ENCODE measurements around the gene PDZD2.

PDZD2 gene

DNA sequence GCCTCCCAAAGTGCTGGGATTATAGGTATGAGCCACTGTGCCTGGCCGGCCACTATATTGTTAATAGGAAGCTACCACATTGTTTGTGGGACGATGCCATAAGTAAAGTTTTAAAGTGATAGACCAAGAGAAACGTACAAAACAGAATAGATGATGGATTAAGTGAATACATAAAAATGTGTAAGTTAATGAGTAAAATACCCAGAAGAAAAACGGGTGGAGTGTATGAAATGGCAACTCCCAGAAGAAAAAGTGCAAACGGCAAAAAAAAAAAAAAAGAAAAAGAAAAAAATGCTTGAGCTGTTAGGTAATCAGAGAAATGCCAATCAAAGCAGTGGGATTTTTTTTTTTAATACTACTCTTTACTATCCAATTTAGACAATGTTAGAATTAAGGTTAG, 246.0 kb downstream of the PDZD2 start:
- H3K79me2 ChIP-seq (ENCODE audit: low read length): no peaks in the 10 kb centered on the region
- no peaks in the 10 kb centered on the region for H3K36me3 ChIP-seq (replicated peaks; ENCODE audit: insufficient read depth, low read length)
- no peak overlapping the region for H3K27ac ChIP-seq (ENCODE audit: low read length)
- no peaks in the 10 kb centered on the region for H3K9me3 ChIP-seq (replicated peaks; ENCODE audit: insufficient read depth, low read length)
- H3K4me2 ChIP-seq (ENCODE audit: low read depth, low read length): no peak overlapping the region
- H3K4me1 ChIP-seq (ENCODE audit: low read length): no peaks in the 10 kb centered on the region
- H3F3A ChIP-seq (ENCODE audit: insufficient read depth, low read length): no peaks in the 10 kb centered on the region
- no peaks in the 10 kb centered on the region for H3K9me2 ChIP-seq (replicated peaks; ENCODE audit: insufficient read depth, low read length)
- H3K27me3 ChIP-seq (replicated peaks; ENCODE audit: insufficient read depth, low read length): no peaks in the 10 kb centered on the region
- no peaks in the 10 kb centered on the region for H4K20me1 ChIP-seq (ENCODE audit: insufficient read depth, low read length)
- no peak for DNase-seq
- TF ChIP-seq EZH2 (optimal IDR thresholded peaks at IDR 0.05; ENCODE audit: low read depth, low read length): no peak
- TF ChIP-seq EZH2phosphoT487 (IDR thresholded peaks at IDR 0.05; ENCODE audit: low read length): no peak
- TF ChIP-seq CTCF (IDR thresholded peaks at IDR 0.05; ENCODE audit: low read length): no peak
- no peak overlapping the region for H3K9ac ChIP-seq (ENCODE audit: low read length)
- no peak overlapping the region for H2AFZ ChIP-seq (ENCODE audit: low read length)
- H3K4me3 ChIP-seq (ENCODE audit: low read length): no peak overlapping the region

GRCh38 chr5:31886206-31886605, 247.3 kb downstream of the PDZD2 start:
- Histone ChIP-seq H3K9me2 (replicated peaks; ENCODE audit: insufficient read depth, low read length) (no peaks in the 10 kb centered on the region), H3K36me3 (replicated peaks; ENCODE audit: insufficient read depth, low read length) (no peaks in the 10 kb centered on the region), H3K4me2 (ENCODE audit: low read depth, low read length) (no peak overlapping the region), H3K9me3 (replicated peaks; ENCODE audit: insufficient read depth, low read length) (no peaks in the 10 kb centered on the region), H3K27ac (ENCODE audit: low read length) (no peak overlapping the region), H3K79me2 (ENCODE audit: low read length) (no peaks in the 10 kb centered on the region), H3K27me3 (replicated peaks; ENCODE audit: insufficient read depth, low read length) (no peaks in the 10 kb centered on the region), H4K20me1 (ENCODE audit: insufficient read depth, low read length) (no peaks in the 10 kb centered on the region), H2AFZ (ENCODE audit: low read length) (no peak overlapping the region), H3K9ac (ENCODE audit: low read length) (no peak overlapping the region), H3K4me1 (ENCODE audit: low read length) (no peaks in the 10 kb centered on the region), H3F3A (ENCODE audit: insufficient read depth, low read length) (no peaks in the 10 kb centered on the region), H3K4me3 (ENCODE audit: low read length) (no peak overlapping the region)
- DNase-seq: no peak
- TF ChIP-seq EZH2 (optimal IDR thresholded peaks at IDR 0.05; ENCODE audit: low read depth, low read length) (no peak), CTCF (IDR thresholded peaks at IDR 0.05; ENCODE audit: low read length) (no peak), EZH2phosphoT487 (IDR thresholded peaks at IDR 0.05; ENCODE audit: low read length) (no peak)

DNA sequence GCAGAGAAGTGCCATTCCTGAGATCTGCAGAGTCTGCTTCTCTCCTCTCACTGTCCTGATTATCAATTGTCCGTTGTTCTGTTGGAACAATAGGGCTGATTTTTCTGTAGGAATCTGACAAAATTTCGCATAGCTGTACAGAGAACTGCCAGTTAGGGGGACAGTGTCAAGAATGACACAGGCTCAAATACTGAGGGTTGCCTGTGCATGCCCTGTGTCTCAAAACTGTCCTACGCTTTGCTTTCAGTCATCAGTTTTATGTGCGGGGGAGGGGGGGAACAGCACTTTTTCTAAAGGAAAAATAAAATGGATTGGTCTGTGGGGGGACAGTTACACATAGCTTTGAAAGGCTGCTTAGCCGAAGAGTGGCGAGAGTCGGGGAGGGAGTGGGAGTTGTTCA, 248.6 kb downstream of the PDZD2 start:
- Histone ChIP-seq H3K9me3 (replicated peaks; ENCODE audit: insufficient read depth, low read length) (no peaks in the 10 kb centered on the region), H3F3A (ENCODE audit: insufficient read depth, low read length) (no peaks in the 10 kb centered on the region), H3K79me2 (ENCODE audit: low read length) (no peaks in the 10 kb centered on the region), H3K9ac (ENCODE audit: low read length) (no peak overlapping the region), H3K4me2 (ENCODE audit: low read depth, low read length) (no peak overlapping the region), H3K27me3 (replicated peaks; ENCODE audit: insufficient read depth, low read length) (no peaks in the 10 kb centered on the region), H3K4me1 (ENCODE audit: low read length) (no peaks in the 10 kb centered on the region), H3K9me2 (replicated peaks; ENCODE audit: insufficient read depth, low read length) (no peaks in the 10 kb centered on the region), H4K20me1 (ENCODE audit: insufficient read depth, low read length) (no peaks in the 10 kb centered on the region), H3K36me3 (replicated peaks; ENCODE audit: insufficient read depth, low read length) (no peaks in the 10 kb centered on the region), H2AFZ (ENCODE audit: low read length) (no peak overlapping the region), H3K4me3 (ENCODE audit: low read length) (no peak overlapping the region), H3K27ac (ENCODE audit: low read length) (no peak overlapping the region)
- TF ChIP-seq EZH2 (optimal IDR thresholded peaks at IDR 0.05; ENCODE audit: low read depth, low read length) (no peak), CTCF (IDR thresholded peaks at IDR 0.05; ENCODE audit: low read length) (no peak), EZH2phosphoT487 (IDR thresholded peaks at IDR 0.05; ENCODE audit: low read length) (no peak)
- DNase-seq: no peak

All from MM.1S (cell line).